Coronary artery (tissue), 2 donors: ENCODE results near the gene THAP5.

Source experiments
- DNase-seq: peaks from one replicate; pipeline ENCODE4 v3.0.0-alpha.2; 2017; ENCODE audit warnings: low spot score
- H3K27ac ChIP-seq, 2 donors: fragments of 200-600 bp; sonication (generic); one replicate each; pipeline ENCODE4 v1.5.1; 2016 to 2019
- H3K4me3 ChIP-seq: fragments of 200-600 bp; sonication (generic); 2 replicates; pipeline ENCODE4 v1.5.1; 2016; ENCODE audit warnings: mild to moderate bottlenecking, moderate library complexity
- TF ChIP-seq, protein P1 (sequence below): fragments of 200-600 bp; sonication (generic); IDR thresholded peaks from one replicate; pipeline ENCODE4 v1.5.1; 2019; ENCODE audit warnings: antibody characterized with exemption

The THAP5 gene

DNA sequence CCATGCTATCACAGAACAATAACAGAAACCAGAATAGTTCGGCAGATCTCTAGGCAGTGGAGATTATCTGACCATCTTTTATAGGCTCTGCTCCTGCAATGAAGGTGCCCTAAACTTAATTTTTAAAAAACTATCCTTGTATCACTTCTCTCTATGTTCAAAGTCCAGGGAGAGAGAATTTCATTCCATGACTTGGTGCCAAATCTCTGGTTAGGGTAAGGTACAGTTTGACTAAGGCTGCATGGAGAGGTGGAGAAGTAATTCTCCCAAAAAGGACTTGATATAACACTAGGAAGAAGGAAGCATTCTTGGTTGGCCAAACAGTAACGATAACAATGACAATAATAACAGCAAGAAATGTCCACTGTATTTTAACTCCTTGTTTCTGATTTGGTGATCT, 40.1 kb upstream of the THAP5 start:
- TF ChIP-seq, protein P1, sequence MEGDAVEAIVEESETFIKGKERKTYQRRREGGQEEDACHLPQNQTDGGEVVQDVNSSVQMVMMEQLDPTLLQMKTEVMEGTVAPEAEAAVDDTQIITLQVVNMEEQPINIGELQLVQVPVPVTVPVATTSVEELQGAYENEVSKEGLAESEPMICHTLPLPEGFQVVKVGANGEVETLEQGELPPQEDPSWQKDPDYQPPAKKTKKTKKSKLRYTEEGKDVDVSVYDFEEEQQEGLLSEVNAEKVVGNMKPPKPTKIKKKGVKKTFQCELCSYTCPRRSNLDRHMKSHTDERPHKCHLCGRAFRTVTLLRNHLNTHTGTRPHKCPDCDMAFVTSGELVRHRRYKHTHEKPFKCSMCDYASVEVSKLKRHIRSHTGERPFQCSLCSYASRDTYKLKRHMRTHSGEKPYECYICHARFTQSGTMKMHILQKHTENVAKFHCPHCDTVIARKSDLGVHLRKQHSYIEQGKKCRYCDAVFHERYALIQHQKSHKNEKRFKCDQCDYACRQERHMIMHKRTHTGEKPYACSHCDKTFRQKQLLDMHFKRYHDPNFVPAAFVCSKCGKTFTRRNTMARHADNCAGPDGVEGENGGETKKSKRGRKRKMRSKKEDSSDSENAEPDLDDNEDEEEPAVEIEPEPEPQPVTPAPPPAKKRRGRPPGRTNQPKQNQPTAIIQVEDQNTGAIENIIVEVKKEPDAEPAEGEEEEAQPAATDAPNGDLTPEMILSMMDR: no peak
- H3K4me3 ChIP-seq: no peak overlapping the region
- H3K27ac ChIP-seq: no peak overlapping the region
- DNase-seq: no peak

DNA sequence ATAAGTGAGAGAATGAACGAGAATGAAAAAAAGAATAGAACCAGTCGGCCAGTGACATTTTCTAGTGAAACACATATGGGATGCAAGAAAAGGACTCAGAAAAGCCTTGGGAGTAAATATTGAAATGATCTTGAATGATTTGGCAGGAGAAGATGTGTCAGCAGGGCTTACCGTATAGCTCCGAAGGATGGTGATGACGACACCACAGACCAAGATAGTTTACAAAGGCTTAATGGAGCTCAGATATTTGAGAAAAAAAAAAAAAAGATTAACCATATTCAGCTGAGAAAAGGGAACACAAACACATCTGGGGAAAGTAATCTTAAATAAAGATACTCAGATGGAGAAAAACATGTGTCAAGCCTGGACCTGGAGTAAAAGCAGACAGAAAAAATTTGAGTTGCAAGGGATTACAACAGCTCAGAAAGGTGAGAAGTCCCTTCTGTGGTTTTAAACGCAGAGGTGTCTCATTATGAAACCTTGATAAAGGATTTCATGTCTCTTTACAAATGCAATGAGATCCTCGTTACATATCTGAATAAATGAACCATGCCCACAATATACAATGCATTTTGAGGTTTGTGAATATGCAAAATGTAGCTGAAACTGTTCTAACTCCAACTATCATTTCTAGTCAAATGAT, 36.2 kb upstream of the THAP5 start:
- TF ChIP-seq, protein P1: no peak
- Histone ChIP-seq H3K4me3 (no peak overlapping the region), H3K27ac (no peak overlapping the region)
- DNase-seq: no peak

DNA sequence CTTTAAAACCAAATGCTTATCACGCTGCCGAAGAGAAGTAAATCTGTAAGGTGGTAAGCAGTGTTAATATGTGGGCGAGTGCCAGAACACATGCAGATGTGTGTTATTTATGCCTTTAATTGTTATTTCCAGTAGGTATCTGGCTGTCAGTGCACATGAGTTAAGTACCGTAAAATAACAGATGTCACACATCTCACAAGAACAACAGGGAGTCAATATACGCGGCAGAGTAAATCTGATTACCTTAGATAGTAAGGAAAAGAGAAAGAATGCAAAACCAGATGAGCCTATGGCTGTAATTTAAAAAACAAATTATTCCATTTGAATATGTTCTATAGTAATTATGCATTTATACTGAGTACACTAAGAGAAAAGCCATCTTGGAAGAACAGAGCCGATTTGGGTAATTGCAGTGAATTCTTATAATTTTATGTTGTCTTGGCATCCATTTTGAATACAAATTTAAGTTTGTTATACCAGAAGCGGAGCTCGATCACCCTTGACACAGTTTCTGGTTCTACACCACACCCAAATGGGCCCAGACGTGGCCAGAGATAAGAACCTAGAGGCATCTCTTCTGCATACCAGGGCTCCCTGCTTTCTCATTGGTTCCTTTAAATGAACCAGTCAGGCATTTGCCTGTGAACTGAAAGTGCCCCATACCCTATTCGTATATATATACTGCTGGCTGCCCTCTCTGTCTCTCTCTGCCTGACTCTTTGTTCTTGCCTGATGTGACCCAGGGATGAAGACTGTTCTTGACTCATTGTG, 35.0 kb upstream of the THAP5 start:
- DNase-seq: no peak
- no peak overlapping the region for H3K4me3 ChIP-seq
- no peak overlapping the region for H3K27ac ChIP-seq
- TF ChIP-seq, protein P1: no peak

DNA sequence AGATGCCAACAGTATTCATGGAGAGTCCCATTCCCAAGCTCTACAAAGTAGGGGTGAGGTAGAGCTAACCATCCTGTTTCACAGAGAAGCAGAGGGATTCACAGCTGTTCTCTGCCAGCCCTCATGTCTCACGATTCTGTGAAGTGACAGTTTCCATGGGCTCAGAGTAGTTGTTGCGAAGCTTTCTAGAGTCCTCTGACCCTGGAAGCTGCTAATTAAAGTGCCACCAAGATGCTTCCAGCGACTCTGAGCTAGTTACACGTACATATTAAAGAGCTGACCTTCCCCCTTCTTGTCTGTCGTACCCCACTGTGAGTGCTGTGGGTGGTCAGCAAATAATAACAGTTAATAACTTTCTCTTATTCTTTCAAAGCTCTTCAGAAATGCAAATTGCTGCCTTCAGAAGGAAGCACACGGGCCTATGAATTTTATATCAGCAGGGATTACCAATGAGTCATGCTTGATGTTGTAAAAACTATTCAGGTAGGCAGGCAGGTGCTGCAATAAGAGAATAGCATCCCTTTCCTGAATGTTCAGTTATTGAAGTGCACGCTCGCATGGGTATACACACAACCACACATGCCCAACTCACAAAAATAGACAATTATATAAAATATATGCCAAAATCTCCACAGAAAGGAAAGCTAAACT, 34.3 kb upstream of the THAP5 start:
- Histone ChIP-seq H3K4me3 (no peak overlapping the region), H3K27ac (no peak overlapping the region)
- DNase-seq: no peak
- TF ChIP-seq, protein P1: no peak

DNA sequence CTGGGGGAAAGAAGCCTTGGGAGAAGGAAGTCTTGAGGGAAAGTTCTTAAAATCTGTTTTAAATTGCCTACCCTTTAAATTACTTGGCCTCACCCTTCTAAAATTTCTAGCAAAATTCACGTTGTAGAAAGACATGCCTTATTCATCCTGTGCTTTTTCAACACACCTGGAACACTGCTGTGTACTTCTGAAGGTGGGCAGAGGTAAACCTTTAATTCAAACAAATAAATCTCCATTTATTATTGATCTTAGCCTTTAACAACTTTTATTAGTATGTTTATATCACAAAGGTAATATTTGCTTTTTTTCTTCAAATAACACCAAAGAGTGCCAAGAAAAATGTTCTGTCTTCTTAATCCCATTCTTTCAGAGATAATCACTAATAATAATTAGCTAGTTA, 30.9 kb upstream of the THAP5 start:
- no peak for DNase-seq
- Histone ChIP-seq H3K27ac (no peak overlapping the region), H3K4me3 (no peak overlapping the region)
- TF ChIP-seq, protein P1: no peak

DNA sequence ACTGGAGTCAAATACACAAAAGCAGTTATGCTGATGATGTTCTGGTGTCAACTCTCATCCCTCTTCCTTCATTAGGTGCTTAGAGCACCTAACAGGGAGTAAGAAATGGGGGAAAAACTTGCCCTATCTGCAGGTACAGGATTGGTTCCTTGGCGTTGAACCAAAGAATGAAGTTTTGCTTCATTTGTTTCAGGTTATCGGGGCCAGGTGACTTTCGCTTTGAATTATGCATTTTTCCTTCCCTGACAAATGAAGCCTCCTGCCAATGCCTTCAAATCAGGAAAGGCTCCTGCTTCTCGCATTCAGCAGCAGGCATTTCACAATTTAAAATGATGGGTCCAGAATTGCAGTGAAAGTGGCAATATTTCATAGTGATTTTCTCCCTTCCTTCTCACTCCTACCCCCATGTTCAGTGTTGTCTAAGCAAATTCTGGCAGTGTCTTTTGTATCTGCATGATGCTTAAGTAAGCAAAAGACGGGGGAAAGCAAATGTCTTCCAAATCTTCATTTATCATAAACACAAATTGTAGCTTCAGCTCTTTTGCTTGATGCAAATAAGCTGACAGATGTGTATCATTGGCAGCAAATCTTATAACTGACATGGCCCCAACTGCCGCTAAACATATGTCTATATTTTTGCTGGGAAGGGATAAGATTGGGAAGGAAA, 29.5 kb upstream of the THAP5 start:
- H3K4me3 ChIP-seq: no peak overlapping the region
- H3K27ac ChIP-seq: no peak overlapping the region
- TF ChIP-seq, protein P1: no peak
- no peak for DNase-seq
